ENCODE data around the gene DHRS7B.

Gene DHRS7B

GRCh38 chr17:21201874-21202273 lies 75.1 kb downstream of the DHRS7B start:
- no peaks in the 10 kb centered on the region for H3K27me3 ChIP-seq (ENCODE audit: low read depth)
- DNase-seq (ENCODE audit: low spot score in 2 of 2), result no peak
- in situ Hi-C loops (cut with MboI; ENCODE audit: low sequenced_read_pairs), result no loop called here
- no peak overlapping the region for H3K4me3 ChIP-seq
- H3K4me1 ChIP-seq, result peaks cover 12% of the 10 kb centered on the region
- no peaks in the 10 kb centered on the region for H3K9me3 ChIP-seq
- H3K36me3 ChIP-seq (replicated peaks), result peaks cover 17% of the 10 kb centered on the region

GRCh38 chr17:21202512-21202911 lies 75.7 kb downstream of the DHRS7B start:
- in situ Hi-C loops (cut with MboI; ENCODE audit: low sequenced_read_pairs), result no loop called here
- H3K9me3 ChIP-seq, result no peaks in the 10 kb centered on the region
- no peak for DNase-seq (ENCODE audit: low spot score in 2 of 2)
- H3K36me3 ChIP-seq (replicated peaks), result peaks cover 15% of the 10 kb centered on the region
- H3K27me3 ChIP-seq (ENCODE audit: low read depth), result no peaks in the 10 kb centered on the region
- no peak overlapping the region for H3K4me3 ChIP-seq
- peaks cover 12% of the 10 kb centered on the region for H3K4me1 ChIP-seq

GRCh38 chr17:21204935-21205334 lies 78.2 kb downstream of the DHRS7B start:
- Histone ChIP-seq H3K4me1 (peaks cover 12% of the 10 kb centered on the region), H3K9me3 (no peaks in the 10 kb centered on the region), H3K4me3 (no peak overlapping the region), H3K36me3 (replicated peaks) (peaks cover 20% of the 10 kb centered on the region), H3K27me3 (ENCODE audit: low read depth) (no peaks in the 10 kb centered on the region)
- DNase-seq (ENCODE audit: low spot score in 2 of 2), result no peak
- in situ Hi-C loops (cut with MboI; ENCODE audit: low sequenced_read_pairs), result no loop called here

GRCh38 chr17:21208352-21208751 lies 81.6 kb downstream of the DHRS7B start:
- peaks cover 29% of the 10 kb centered on the region for H3K4me1 ChIP-seq
- DNase-seq (ENCODE audit: low spot score in 2 of 2), result no peak
- H3K9me3 ChIP-seq, result no peaks in the 10 kb centered on the region
- H3K4me3 ChIP-seq, result no peak overlapping the region
- H3K36me3 ChIP-seq (replicated peaks), result peaks cover 38% of the 10 kb centered on the region
- in situ Hi-C loops (cut with MboI; ENCODE audit: low sequenced_read_pairs), result no loop called here
- H3K27me3 ChIP-seq (ENCODE audit: low read depth), result no peaks in the 10 kb centered on the region

GRCh38 chr17:21209511-21210175 lies 82.9 kb downstream of the DHRS7B start:
- Histone ChIP-seq H3K27me3 (ENCODE audit: low read depth) (no peaks in the 10 kb centered on the region), H3K4me1 (peaks cover 25% of the 10 kb centered on the region), H3K9me3 (no peaks in the 10 kb centered on the region), H3K4me3 (no peak overlapping the region), H3K36me3 (replicated peaks) (peaks cover 43% of the 10 kb centered on the region)
- in situ Hi-C loops (cut with MboI; ENCODE audit: low sequenced_read_pairs), result no loop called here
- DNase-seq (ENCODE audit: low spot score in 2 of 2), result no peak

DNA sequence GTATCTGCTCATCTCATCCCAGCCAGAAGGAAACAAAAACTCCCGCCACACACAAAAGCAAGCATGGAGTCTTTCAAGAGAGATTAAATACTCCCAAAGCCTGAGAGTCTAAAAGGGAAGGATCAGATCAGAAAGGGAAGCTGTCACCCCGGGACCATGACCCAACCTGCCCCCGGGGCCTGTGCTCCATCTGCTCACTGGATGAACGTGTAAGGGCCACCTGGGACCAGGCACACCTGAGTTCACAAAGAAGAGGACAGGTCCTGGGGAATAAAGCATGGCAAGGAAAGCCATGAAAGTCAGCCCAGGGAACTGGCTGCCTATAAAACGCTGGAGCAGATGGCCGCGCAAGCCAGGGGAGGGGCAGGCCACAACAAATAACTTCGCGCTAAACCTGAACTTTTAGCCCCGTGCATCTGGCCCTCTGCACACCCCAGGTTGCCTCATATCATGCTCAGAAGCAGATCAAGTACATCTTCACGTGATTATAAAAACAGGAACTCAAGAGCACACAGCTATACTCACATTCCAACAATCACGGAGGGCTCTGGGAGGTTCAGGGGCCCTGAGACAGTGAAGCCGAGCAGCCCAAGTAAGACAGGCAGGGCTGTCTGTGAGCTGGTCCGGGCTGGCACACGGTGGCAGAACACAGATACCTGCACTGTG lies 83.8 kb downstream of the DHRS7B start:
- DNase-seq (ENCODE audit: low spot score in 2 of 2), result peak; percentile 38 to 42
- in situ Hi-C loops (cut with MboI; ENCODE audit: low sequenced_read_pairs), result no loop called here
- H3K9me3 ChIP-seq, result no peaks in the 10 kb centered on the region
- no peaks in the 10 kb centered on the region for H3K27me3 ChIP-seq (ENCODE audit: low read depth)
- H3K36me3 ChIP-seq (replicated peaks), result peaks cover 43% of the 10 kb centered on the region
- no peak overlapping the region for H3K4me3 ChIP-seq
- peaks cover 25% of the 10 kb centered on the region for H3K4me1 ChIP-seq

- Histone ChIP-seq H3K36me3 (replicated peaks) (peaks cover 40% of the 10 kb centered on the region), H3K9me3 (no peaks in the 10 kb centered on the region), H3K4me1 (peaks cover 25% of the 10 kb centered on the region), H3K4me3 (no peak overlapping the region; the same call in 1 of the 2 replicates), H3K27me3 (ENCODE audit: low read depth) (no peaks in the 10 kb centered on the region)
- in situ Hi-C loops (cut with MboI; ENCODE audit: low sequenced_read_pairs), result no loop called here
- DNase-seq (ENCODE audit: low spot score in 2 of 2), result no peak
Measured at GRCh38 chr17:21211825-21212479, 85.2 kb downstream of the DHRS7B start.

GRCh38 chr17:21212826-21213637 lies 86.3 kb downstream of the DHRS7B start:
- in situ Hi-C loops (cut with MboI; ENCODE audit: low sequenced_read_pairs), result no loop called here
- Histone ChIP-seq H3K4me1 (peaks cover 25% of the 10 kb centered on the region), H3K9me3 (no peaks in the 10 kb centered on the region), H3K36me3 (replicated peaks) (peaks cover 38% of the 10 kb centered on the region), H3K27me3 (ENCODE audit: low read depth) (no peaks in the 10 kb centered on the region), H3K4me3 (peak overlapping the region; percentile 96)
- no peak for DNase-seq (ENCODE audit: low spot score in 2 of 2)

DNA sequence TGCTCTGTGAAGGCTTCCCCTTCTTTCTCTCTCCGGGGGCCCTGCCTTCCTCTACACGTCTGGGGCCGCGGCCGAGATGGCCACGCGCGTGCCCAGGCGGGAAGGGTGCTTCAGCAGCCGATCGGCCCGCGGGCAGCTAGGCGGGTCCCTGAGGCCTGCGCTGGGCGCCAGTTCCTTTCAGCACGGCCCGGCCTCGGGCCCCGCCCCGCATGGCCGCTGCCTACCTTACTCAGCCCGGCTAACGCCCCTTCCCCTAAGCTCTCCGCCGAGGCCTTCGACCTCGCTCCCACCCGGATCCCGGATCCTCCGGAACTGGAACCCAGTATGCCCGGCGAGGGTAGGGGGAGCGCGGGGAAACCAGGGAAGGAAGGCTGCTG lies 86.9 kb downstream of the DHRS7B start:
- Histone ChIP-seq H3K4me3 (peak overlapping the region; percentile 96), H3K9me3 (no peaks in the 10 kb centered on the region), H3K4me1 (peaks cover 25% of the 10 kb centered on the region), H3K27me3 (ENCODE audit: low read depth) (no peaks in the 10 kb centered on the region), H3K36me3 (replicated peaks) (peaks cover 36% of the 10 kb centered on the region)
- in situ Hi-C loops (cut with MboI; ENCODE audit: low sequenced_read_pairs), result no loop called here
- DNase-seq (ENCODE audit: low spot score in 2 of 2), result peak in 1 of 2 experiments; percentile 51

DNA sequence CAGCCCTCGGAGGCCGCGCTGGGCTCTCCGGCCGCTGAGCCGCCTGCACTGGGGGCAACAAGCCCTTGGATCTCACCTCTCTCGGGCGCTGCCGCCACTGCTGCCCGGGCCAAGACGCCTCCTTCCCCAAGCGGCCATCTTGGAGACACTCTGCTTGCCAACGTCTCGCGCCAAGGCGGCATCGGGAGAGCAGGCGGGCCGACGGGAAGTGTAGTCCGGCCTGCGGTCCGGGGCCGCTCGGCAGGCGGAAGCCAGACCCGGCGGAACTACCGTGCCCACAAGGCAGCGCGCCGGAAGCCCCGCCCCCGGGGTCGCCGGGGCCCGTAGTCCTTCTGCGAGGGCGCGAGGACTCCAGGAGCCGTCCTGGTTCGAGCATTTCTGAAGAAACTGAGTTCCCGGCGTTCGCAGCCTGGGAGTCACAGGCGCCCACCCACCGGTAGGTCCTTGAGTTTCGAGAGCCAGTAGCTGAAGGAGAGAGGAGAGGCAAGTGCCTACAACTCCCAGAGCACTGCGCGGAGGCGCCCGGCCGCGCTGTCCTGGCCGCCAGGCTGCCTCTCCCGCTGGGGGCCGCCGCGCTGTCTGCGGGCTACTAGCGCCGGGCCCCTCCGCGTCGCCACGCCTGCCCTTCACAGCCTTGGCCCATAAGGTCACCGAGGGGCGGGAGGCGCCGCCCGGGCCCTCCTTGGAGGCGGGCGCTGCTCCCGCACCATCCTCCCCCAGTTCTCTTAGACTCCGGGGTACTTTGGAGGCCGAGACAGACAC lies 87.4 kb downstream of the DHRS7B start, which contains the start of gene TMEM11:
TMEM11 (minus strand) TSS at position 147 of the 762 bp plus-strand sequence; CDS start at position 138, 9 bp downstream.
- Histone ChIP-seq H3K9me3 (no peaks in the 10 kb centered on the region), H3K27me3 (ENCODE audit: low read depth) (no peaks in the 10 kb centered on the region), H3K4me1 (peaks cover 25% of the 10 kb centered on the region), H3K36me3 (replicated peaks) (peaks cover 31% of the 10 kb centered on the region), H3K4me3 (peak within 1 kb of the TSS; percentile 96)
- in situ Hi-C loops (cut with MboI; ENCODE audit: low sequenced_read_pairs), result no loop called here
- DNase-seq (ENCODE audit: low spot score in 2 of 2), result peak; percentile 91 to 96

DNA sequence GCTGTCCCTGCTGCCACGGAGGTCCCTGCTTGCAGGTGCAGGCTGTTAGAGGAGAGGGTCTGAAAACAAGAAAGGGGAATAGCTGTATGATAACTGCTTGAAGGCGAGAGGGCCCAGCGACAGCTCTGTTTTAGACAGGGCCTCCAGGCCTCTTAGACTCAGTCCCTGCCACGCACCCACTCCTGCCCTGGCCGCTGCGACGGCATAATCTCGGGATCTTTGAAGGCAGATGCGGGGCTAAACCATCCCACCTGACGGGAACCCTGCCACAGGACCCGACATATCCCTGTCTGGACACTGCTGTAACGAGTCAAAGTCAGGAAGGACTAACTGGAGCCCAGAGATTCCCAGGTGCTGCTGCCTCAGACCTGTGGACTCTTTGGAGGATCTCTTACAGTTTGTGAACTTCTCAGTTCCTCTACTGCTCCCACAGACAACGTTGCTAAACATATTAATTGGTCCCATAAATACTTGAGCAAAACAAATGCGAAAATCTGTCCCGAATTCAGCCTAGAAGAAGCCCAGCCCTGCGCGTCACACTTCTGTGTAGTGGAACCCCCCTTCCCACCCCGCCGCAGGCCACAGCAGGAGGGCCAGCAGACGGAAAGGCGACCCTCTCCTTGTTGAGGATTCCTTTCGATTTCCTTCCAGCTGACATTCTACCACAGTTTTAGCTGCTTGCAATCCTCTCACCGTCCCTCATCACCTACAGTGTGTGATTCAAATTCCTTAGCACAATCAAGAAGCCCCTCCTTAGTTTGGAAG lies 88.2 kb downstream of the DHRS7B start:
- Histone ChIP-seq H3K27me3 (ENCODE audit: low read depth) (no peaks in the 10 kb centered on the region), H3K4me1 (peaks cover 25% of the 10 kb centered on the region), H3K36me3 (replicated peaks) (peaks cover 23% of the 10 kb centered on the region), H3K9me3 (no peaks in the 10 kb centered on the region), H3K4me3 (peak overlapping the region; percentile 96)
- in situ Hi-C loops (cut with MboI; ENCODE audit: low sequenced_read_pairs), result no loop called here
- peak in 1 of 2 experiments; percentile 44 for DNase-seq (ENCODE audit: low spot score in 2 of 2)

DNA sequence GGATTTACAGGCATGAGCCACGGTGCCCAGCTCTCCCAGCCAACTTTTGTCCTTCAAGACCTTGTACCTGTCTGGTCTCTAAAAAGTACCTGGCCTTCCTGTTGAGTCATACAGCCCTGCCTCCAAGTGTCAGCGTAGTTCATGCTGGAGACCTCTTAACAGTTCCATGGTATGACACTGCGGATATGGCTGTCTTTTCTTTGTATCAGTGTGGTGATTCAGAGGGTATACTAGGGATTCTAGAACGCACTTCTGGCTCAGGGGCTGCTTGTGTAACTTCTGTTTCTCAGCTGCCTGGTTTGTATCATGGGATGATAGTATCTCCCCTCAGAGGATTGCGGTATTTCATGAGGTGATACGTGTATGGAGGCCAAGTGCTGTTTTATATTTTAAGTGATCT lies 89.2 kb downstream of the DHRS7B start:
- H3K9me3 ChIP-seq, result no peaks in the 10 kb centered on the region
- DNase-seq (ENCODE audit: low spot score in 2 of 2), result no peak
- H3K36me3 ChIP-seq (replicated peaks), result peaks cover 13% of the 10 kb centered on the region
- no peaks in the 10 kb centered on the region for H3K27me3 ChIP-seq (ENCODE audit: low read depth)
- H3K4me3 ChIP-seq, result no peak overlapping the region
- H3K4me1 ChIP-seq, result peaks cover 17% of the 10 kb centered on the region
- in situ Hi-C loops (cut with MboI; ENCODE audit: low sequenced_read_pairs), result no loop called here
